Measurements from ENCODE around the gene SDSL.

SDSL gene

DNA sequence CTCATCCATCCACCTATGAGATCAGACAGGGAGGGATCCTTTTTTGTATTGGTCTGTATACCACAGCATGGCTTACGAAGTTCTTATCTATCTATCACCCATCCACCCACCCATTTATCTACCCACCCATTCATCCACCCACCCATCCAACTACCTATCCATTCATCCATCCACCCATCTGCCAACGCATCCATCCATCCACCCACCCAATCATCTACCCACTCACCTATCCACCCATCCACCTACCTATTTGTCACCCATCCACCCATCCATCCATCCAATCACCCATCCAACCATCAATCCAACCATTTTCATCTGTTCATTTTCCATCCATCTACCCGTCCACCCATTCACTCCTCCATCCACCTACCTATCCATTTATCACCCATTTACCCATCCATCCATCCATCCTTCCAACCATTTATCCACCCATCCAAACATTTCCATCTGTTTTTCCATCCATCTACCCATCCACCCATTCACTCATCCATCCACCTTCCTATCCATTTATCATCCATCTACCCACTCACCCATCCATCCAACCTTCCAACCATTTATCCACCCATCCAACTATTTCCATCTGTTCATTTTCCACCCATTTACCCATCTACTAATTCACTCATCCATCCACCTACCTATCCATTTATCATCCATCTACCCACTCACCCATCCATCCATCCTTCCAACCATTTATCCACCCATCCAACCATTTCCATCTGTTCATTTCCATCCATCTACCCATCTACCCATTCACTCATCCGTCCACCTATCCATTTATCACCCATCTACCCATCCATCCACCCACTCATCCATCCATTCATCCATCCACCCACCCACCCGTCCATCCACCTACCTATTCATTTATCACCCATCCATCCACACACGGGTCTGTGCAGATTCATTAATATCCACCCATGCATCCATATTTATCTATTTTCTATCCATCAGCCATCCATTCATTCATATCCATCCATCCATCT, 31.8 kb upstream of the SDSL start:
- no peak overlapping the region for H2AFZ ChIP-seq (ENCODE audit: low read depth)
- H3K4me2 ChIP-seq, result no peak overlapping the region
- no peaks in the 10 kb centered on the region for H3K79me2 ChIP-seq (ENCODE audit: insufficient read depth, low read depth)
- H3K4me1 ChIP-seq (ENCODE audit: low read depth, poor library complexity, severe bottlenecking), result no peaks in the 10 kb centered on the region
- H3K9ac ChIP-seq, result no peak overlapping the region
- TF ChIP-seq, protein P1, sequence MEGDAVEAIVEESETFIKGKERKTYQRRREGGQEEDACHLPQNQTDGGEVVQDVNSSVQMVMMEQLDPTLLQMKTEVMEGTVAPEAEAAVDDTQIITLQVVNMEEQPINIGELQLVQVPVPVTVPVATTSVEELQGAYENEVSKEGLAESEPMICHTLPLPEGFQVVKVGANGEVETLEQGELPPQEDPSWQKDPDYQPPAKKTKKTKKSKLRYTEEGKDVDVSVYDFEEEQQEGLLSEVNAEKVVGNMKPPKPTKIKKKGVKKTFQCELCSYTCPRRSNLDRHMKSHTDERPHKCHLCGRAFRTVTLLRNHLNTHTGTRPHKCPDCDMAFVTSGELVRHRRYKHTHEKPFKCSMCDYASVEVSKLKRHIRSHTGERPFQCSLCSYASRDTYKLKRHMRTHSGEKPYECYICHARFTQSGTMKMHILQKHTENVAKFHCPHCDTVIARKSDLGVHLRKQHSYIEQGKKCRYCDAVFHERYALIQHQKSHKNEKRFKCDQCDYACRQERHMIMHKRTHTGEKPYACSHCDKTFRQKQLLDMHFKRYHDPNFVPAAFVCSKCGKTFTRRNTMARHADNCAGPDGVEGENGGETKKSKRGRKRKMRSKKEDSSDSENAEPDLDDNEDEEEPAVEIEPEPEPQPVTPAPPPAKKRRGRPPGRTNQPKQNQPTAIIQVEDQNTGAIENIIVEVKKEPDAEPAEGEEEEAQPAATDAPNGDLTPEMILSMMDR (conservative IDR thresholded peaks at IDR 0.05; ENCODE audit: low read depth, low read length), result no peak
- H4K20me1 ChIP-seq (ENCODE audit: insufficient read depth), result no peaks in the 10 kb centered on the region
- no peak overlapping the region for H3K4me3 ChIP-seq (IDR thresholded peaks at IDR 0.05; ENCODE audit: insufficient read depth, low read depth, low read length)
- H3K27ac ChIP-seq, result no peak overlapping the region
- no peaks in the 10 kb centered on the region for H3K36me3 ChIP-seq (ENCODE audit: insufficient read depth)
- H3K27me3 ChIP-seq (ENCODE audit: insufficient read depth, low read depth), result no peaks in the 10 kb centered on the region

- Histone ChIP-seq H3K27me3 (ENCODE audit: insufficient read depth, low read depth) (no peaks in the 10 kb centered on the region), H3K27ac (no peak overlapping the region)
Measured at GRCh38 chr12:113391145-113391544, 31.0 kb upstream of the SDSL start.

GRCh38 chr12:113391650-113392337, 30.4 kb upstream of the SDSL start:
- H3K27me3 ChIP-seq (ENCODE audit: insufficient read depth, low read depth), result no peaks in the 10 kb centered on the region
- TF ChIP-seq, protein P1 (conservative IDR thresholded peaks at IDR 0.05; ENCODE audit: low read depth, low read length), result no peak
- no peak overlapping the region for H3K4me2 ChIP-seq
- no peaks in the 10 kb centered on the region for H3K4me1 ChIP-seq (ENCODE audit: low read depth, poor library complexity, severe bottlenecking)
- no peaks in the 10 kb centered on the region for H3K36me3 ChIP-seq (ENCODE audit: insufficient read depth)
- no peaks in the 10 kb centered on the region for H3K79me2 ChIP-seq (ENCODE audit: insufficient read depth, low read depth)
- no peak overlapping the region for H3K4me3 ChIP-seq (IDR thresholded peaks at IDR 0.05; ENCODE audit: insufficient read depth, low read depth, low read length)
- no peaks in the 10 kb centered on the region for H4K20me1 ChIP-seq (ENCODE audit: insufficient read depth)
- H3K9ac ChIP-seq, result no peak overlapping the region
- H3K27ac ChIP-seq, result no peak overlapping the region
- H2AFZ ChIP-seq (ENCODE audit: low read depth), result no peak overlapping the region

More at GRCh38 chr12:113391145-113391544, 31.0 kb upstream of the SDSL start:
- TF ChIP-seq, protein P1 (conservative IDR thresholded peaks at IDR 0.05; ENCODE audit: low read depth, low read length), result no peak
- Histone ChIP-seq H3K36me3 (ENCODE audit: insufficient read depth) (no peaks in the 10 kb centered on the region), H3K9ac (no peak overlapping the region), H3K4me3 (IDR thresholded peaks at IDR 0.05; ENCODE audit: insufficient read depth, low read depth, low read length) (no peak overlapping the region), H4K20me1 (ENCODE audit: insufficient read depth) (no peaks in the 10 kb centered on the region), H3K79me2 (ENCODE audit: insufficient read depth, low read depth) (no peaks in the 10 kb centered on the region), H3K4me1 (ENCODE audit: low read depth, poor library complexity, severe bottlenecking) (no peaks in the 10 kb centered on the region), H3K4me2 (no peak overlapping the region), H2AFZ (ENCODE audit: low read depth) (no peak overlapping the region)

GRCh38 chr12:113392520-113392919, 29.7 kb upstream of the SDSL start:
- Histone ChIP-seq H3K27ac (no peak overlapping the region), H3K4me1 (ENCODE audit: low read depth, poor library complexity, severe bottlenecking) (no peaks in the 10 kb centered on the region), H3K27me3 (ENCODE audit: insufficient read depth, low read depth) (no peaks in the 10 kb centered on the region), H4K20me1 (ENCODE audit: insufficient read depth) (no peaks in the 10 kb centered on the region), H3K79me2 (ENCODE audit: insufficient read depth, low read depth) (no peaks in the 10 kb centered on the region), H2AFZ (ENCODE audit: low read depth) (no peak overlapping the region), H3K4me3 (IDR thresholded peaks at IDR 0.05; ENCODE audit: insufficient read depth, low read depth, low read length) (no peak overlapping the region), H3K36me3 (ENCODE audit: insufficient read depth) (no peaks in the 10 kb centered on the region), H3K4me2 (no peak overlapping the region), H3K9ac (no peak overlapping the region)
- TF ChIP-seq, protein P1 (conservative IDR thresholded peaks at IDR 0.05; ENCODE audit: low read depth, low read length), result no peak

All from KMS-11 (cell line).